ENCODE measurements around the gene TMEM258. TPM values are rescaled to one million over a fixed set of nuclear protein-coding genes. Genes with fewer than 3 reads are reported as not detected.

The TMEM258 gene
- total RNA-seq, 1 experiment from 2014 or later, result 201 TPM

GRCh38 chr11:61840371-61840770 is 48.0 kb upstream of the TMEM258 start:
- H2BK5ac ChIP-seq (ENCODE audit: insufficient read length, low read length), result no peak overlapping the region
- H3K14ac ChIP-seq (ENCODE audit: insufficient read depth, low read length), result no peak overlapping the region
- H3K4ac ChIP-seq (ENCODE audit: low read depth, low read length), result no peak overlapping the region
- no peak overlapping the region for H3K4me3 Mint-ChIP-seq
- WGBS (ENCODE audit: extremely low coverage, insufficient read length, low lambda C conversion rate), result no CpG with 5 or more reads among the region's 7 CpGs
- no peak overlapping the region for H3K9ac ChIP-seq (ENCODE audit: extremely low read depth, insufficient read length, low read length)
- H3K27ac ChIP-seq (ENCODE audit: insufficient read length, low read depth, low read length), result no peak overlapping the region
- H2BK20ac ChIP-seq (ENCODE audit: low read depth, low read length, poor library complexity, severe bottlenecking), result no peak overlapping the region
- H3K79me1 ChIP-seq (ENCODE audit: insufficient read depth, low read depth, low read length, poor library complexity, severe bottlenecking), result peaks cover 2% of the 10 kb centered on the region
- H3K23me2 ChIP-seq (ENCODE audit: insufficient read length, low read depth, low read length, poor library complexity, severe bottlenecking), result no peaks in the 10 kb centered on the region
- no peaks in the 10 kb centered on the region for H3K4me1 ChIP-seq (ENCODE audit: insufficient read depth, low read length)
- H3K56ac ChIP-seq (ENCODE audit: insufficient read length, low read depth, low read length), result no peak overlapping the region
- H3K9me3 Mint-ChIP-seq, result no peaks in the 10 kb centered on the region
- H4K20me1 ChIP-seq (ENCODE audit: control insufficient read depth, insufficient read depth, insufficient read length), result peaks cover 3% of the 10 kb centered on the region
- no peaks in the 10 kb centered on the region for H3K27me3 Mint-ChIP-seq (ENCODE audit: low read depth)
- no peak overlapping the region for H3T11ph ChIP-seq (ENCODE audit: low read length)
- no peak overlapping the region for H4K5ac ChIP-seq (ENCODE audit: insufficient read length, low read depth, low read length)
- H3K9me3 ChIP-seq (ENCODE audit: control insufficient read depth, low read depth, low read length), result no peaks in the 10 kb centered on the region
- no peak overlapping the region for H2BK15ac ChIP-seq (ENCODE audit: low read depth, low read length)
- no peak overlapping the region for H2AFZ ChIP-seq (ENCODE audit: low read length)
- H2BK120ac ChIP-seq (ENCODE audit: low read depth, low read length, poor library complexity, severe bottlenecking), result no peak overlapping the region
- no peak overlapping the region for H3K27ac Mint-ChIP-seq
- H3K79me2 ChIP-seq (ENCODE audit: insufficient read depth, low read length), result no peaks in the 10 kb centered on the region; the same call in 1 of the 2 replicates
- no peak overlapping the region for H4K8ac ChIP-seq (replicated peaks; ENCODE audit: insufficient read length, low read depth, low read length)
- H3K18ac ChIP-seq (ENCODE audit: insufficient read length, low read depth, low read length), result no peak overlapping the region
- peaks cover 58 to 85% (median 84%) of the 10 kb centered on the region in 3 experiments for H3K36me3 Mint-ChIP-seq (ENCODE audit: insufficient read depth in 1 of 3, low read depth in 3 of 3)
- no peak overlapping the region for H2AK5ac ChIP-seq (ENCODE audit: insufficient read length, low read length)
- H3K27me3 ChIP-seq (ENCODE audit: insufficient read depth, low read length), result no peaks in the 10 kb centered on the region
- H4K91ac ChIP-seq (ENCODE audit: insufficient read length, low read depth, low read length), result no peak overlapping the region
- no peak for DNase-seq
- no peak overlapping the region for H2BK12ac ChIP-seq (ENCODE audit: insufficient read length, low read depth, low read length)
- no peak overlapping the region for H3K4me2 ChIP-seq (ENCODE audit: insufficient read depth, insufficient read length, low read length)
- no peak for TF ChIP-seq CTCF (conservative IDR thresholded peaks at IDR 0.05)
- no peak overlapping the region for H3K23ac ChIP-seq (ENCODE audit: insufficient read length, low read depth, low read length)
- peaks cover 6 to 11% of the 10 kb centered on the region in 2 experiments for H3K4me1 Mint-ChIP-seq
